ACC112 (cell line): ENCODE data around the gene ANKS1B.

Experiments used
- H2AFZ ChIP-seq: fragments of 200-600 bp; sonication (generic); one replicate; pipeline ENCODE4 v1.6.0; 2017; ENCODE audit warnings: antibody characterized with exemption, low read length; ENCODE audit not compliant: unreplicated experiment
- H3K27ac ChIP-seq: fragments of 200-600 bp; sonication (generic); 2 replicates; pipeline ENCODE4 v1.5.1; 2014; ENCODE audit warnings: low read depth, mild to moderate bottlenecking, antibody characterized with exemption, low read length, moderate library complexity
- H3K27me3 ChIP-seq: fragments of 200-600 bp; sonication (generic); 2 replicates; pipeline ENCODE4 v1.6.1; 2014; ENCODE audit warnings: mild to moderate bottlenecking, antibody characterized with exemption, low read length, moderate library complexity, mixed read lengths; ENCODE audit not compliant: insufficient read depth
- H3K36me3 ChIP-seq: fragments of 200-600 bp; sonication (generic); 2 replicates; pipeline ENCODE4 v1.6.1; 2016; ENCODE audit warnings: mild to moderate bottlenecking, antibody characterized with exemption, low read length, moderate library complexity, mixed read lengths; ENCODE audit not compliant: insufficient read depth
- H3K4me1 ChIP-seq: fragments of 200-600 bp; sonication (generic); one replicate; pipeline ENCODE4 v1.6.1; 2016; ENCODE audit warnings: low read length, mixed read lengths; ENCODE audit not compliant: insufficient read depth, unreplicated experiment, control insufficient read depth
- H3K4me3 ChIP-seq: fragments of 200-600 bp; sonication (generic); 2 replicates; pipeline ENCODE4 v1.5.1; 2014; ENCODE audit warnings: mild to moderate bottlenecking, low read depth, low read length
- H3K79me2 ChIP-seq: fragments of 200-600 bp; sonication (generic); one replicate; pipeline ENCODE4 v1.6.0; 2016; ENCODE audit warnings: low read length; ENCODE audit not compliant: control insufficient read depth, unreplicated experiment, insufficient read depth

Gene ANKS1B

DNA sequence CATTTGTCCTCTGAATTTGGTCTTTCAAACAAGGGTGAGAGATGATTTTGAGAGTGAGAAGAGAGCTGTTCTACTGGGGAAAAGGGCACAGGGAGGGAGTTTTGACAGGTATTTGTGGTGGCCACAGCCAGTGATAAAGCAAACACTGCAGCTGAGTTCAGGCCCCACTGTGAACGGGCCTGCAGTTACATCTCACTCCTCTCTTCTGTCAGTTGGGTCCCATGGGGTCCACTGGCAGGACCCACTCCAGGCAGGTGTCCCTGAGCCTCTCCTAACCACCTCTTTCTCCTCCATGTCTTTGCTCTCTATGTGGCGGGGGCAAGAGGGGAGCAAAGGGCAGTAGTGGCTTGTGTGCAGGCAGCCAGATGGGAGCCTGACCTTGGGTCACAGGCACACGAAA is 1044.8 kb downstream of the ANKS1B start:
- no peaks in the 10 kb centered on the region for H3K36me3 ChIP-seq
- no peaks in the 10 kb centered on the region for H3K79me2 ChIP-seq
- H2AFZ ChIP-seq: no peak overlapping the region
- no peak overlapping the region for H3K27ac ChIP-seq
- H3K27me3 ChIP-seq: peaks cover 6% of the 10 kb centered on the region; the same call in 1 of the 2 replicates
- no peaks in the 10 kb centered on the region for H3K4me1 ChIP-seq
- no peak overlapping the region for H3K4me3 ChIP-seq

DNA sequence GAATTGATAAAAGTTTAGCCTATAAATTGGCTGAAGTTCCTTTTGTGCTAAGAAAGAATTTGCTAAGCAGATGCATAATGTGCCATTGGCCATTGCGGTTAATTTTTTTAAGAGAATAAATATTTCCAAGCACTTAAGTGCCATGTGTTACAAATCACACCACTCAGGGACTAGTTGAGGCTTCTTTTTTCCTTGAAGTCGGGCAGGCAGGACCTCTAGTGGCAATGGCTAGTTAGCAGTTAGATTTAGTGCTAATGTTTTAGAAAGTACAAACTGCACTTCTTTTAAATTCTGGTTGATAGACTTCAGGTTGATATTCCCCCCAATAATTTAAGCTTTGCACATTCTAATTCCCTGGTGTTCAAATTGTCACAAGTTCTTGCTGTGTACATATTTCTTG is 1045.4 kb downstream of the ANKS1B start:
- no peaks in the 10 kb centered on the region for H3K4me1 ChIP-seq
- no peak overlapping the region for H2AFZ ChIP-seq
- no peaks in the 10 kb centered on the region for H3K36me3 ChIP-seq
- H3K27ac ChIP-seq: no peak overlapping the region
- no peaks in the 10 kb centered on the region for H3K79me2 ChIP-seq
- H3K27me3 ChIP-seq: peaks cover 6% of the 10 kb centered on the region; the same call in 1 of the 2 replicates
- H3K4me3 ChIP-seq: no peak overlapping the region

DNA sequence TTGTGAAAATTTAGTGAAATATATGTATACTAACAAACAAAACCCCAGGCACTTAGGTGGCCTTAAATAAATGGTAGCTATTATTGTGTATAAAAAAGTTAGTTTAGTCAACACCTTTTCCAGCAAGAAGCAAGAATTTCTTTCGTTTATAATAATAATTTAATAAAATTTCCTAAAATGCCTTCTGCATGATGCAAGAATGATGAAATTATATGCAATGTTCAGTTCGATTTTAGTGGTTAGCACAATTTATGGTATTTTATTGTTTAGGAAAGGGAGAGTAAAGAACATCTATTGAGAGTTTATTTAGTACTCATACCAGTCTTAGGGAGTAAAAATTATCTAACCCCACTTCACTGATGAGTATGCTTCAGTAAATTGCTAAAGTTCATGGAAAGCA is 1048.9 kb downstream of the ANKS1B start:
- no peak overlapping the region for H2AFZ ChIP-seq
- no peaks in the 10 kb centered on the region for H3K79me2 ChIP-seq
- no peaks in the 10 kb centered on the region for H3K36me3 ChIP-seq
- no peaks in the 10 kb centered on the region for H3K4me1 ChIP-seq
- 0 out of 2 replicates have a peak, but pooled peaks cover 2% of the 10 kb centered on the region for H3K27me3 ChIP-seq
- no peak overlapping the region for H3K4me3 ChIP-seq
- no peak overlapping the region for H3K27ac ChIP-seq

- Histone ChIP-seq H3K4me1 (no peaks in the 10 kb centered on the region), H3K27me3 (peaks cover 3% of the 10 kb centered on the region; the same call in 1 of the 2 replicates), H3K36me3 (no peaks in the 10 kb centered on the region), H3K27ac (no peak overlapping the region), H3K79me2 (no peaks in the 10 kb centered on the region), H3K4me3 (no peak overlapping the region), H2AFZ (no peak overlapping the region)
Measured at GRCh38 chr12:98922871-98923270, 1061.9 kb downstream of the ANKS1B start.

- H3K4me1 ChIP-seq: no peaks in the 10 kb centered on the region
- H3K27me3 ChIP-seq: peaks cover 6% of the 10 kb centered on the region; the same call in 1 of the 2 replicates
- no peak overlapping the region for H3K27ac ChIP-seq
Measured at GRCh38 chr12:98918176-98918863, 1066.4 kb downstream of the ANKS1B start.

GRCh38 chr12:98916106-98916505 is 1068.6 kb downstream of the ANKS1B start:
- Histone ChIP-seq H3K4me3 (no peak overlapping the region), H3K36me3 (no peaks in the 10 kb centered on the region), H3K27me3 (peaks cover 6% of the 10 kb centered on the region; the same call in 1 of the 2 replicates), H3K4me1 (no peaks in the 10 kb centered on the region), H3K27ac (no peak overlapping the region), H2AFZ (no peak overlapping the region), H3K79me2 (no peaks in the 10 kb centered on the region)

More at GRCh38 chr12:98918176-98918863, 1066.4 kb downstream of the ANKS1B start:
- H3K4me3 ChIP-seq: no peak overlapping the region
- H3K79me2 ChIP-seq: no peaks in the 10 kb centered on the region
- no peaks in the 10 kb centered on the region for H3K36me3 ChIP-seq
- H2AFZ ChIP-seq: no peak overlapping the region

DNA sequence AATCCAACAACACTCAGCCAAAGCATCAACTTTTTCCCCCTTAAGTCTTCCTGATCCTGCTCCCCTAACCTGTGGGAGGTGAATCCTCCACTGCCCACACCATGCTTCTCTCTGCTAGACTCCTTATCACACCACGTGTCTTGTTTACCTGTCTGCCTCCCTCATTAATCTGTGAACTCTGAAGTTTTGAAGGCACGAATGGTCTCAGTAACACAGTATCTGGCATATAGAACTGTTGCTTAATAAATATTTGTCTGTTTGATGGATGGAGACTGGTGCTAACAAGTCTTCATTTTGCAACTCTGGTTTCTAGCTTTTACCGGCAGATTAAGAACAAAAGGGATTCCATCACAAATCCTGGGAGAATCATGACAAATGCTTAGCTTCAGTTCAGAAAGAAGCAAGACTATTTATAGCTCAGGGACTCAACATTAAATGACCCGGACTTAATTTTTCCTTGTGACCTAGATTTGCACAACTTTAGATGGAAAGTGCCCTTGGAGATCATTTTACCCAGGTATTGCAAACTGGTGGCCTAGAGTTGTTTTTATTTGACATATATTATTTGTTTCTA is 1072.2 kb downstream of the ANKS1B start:
- no peak overlapping the region for H2AFZ ChIP-seq
- H3K36me3 ChIP-seq: no peaks in the 10 kb centered on the region
- H3K4me3 ChIP-seq: no peak overlapping the region
- no peaks in the 10 kb centered on the region for H3K79me2 ChIP-seq
- no peak overlapping the region for H3K27ac ChIP-seq
- H3K4me1 ChIP-seq: no peaks in the 10 kb centered on the region
- H3K27me3 ChIP-seq: 0 out of 2 replicates have a peak, but pooled peaks cover 6% of the 10 kb centered on the region

GRCh38 chr12:98911396-98911795 is 1073.3 kb downstream of the ANKS1B start:
- no peak overlapping the region for H3K27ac ChIP-seq

GRCh38 chr12:98909746-98910145 is 1075.0 kb downstream of the ANKS1B start:
- no peaks in the 10 kb centered on the region for H3K4me1 ChIP-seq
- no peak overlapping the region for H3K4me3 ChIP-seq
- H2AFZ ChIP-seq: no peak overlapping the region
- no peaks in the 10 kb centered on the region for H3K79me2 ChIP-seq
- no peaks in the 10 kb centered on the region for H3K27me3 ChIP-seq
- no peak overlapping the region for H3K27ac ChIP-seq
- no peaks in the 10 kb centered on the region for H3K36me3 ChIP-seq

More at GRCh38 chr12:98911396-98911795, 1073.3 kb downstream of the ANKS1B start:
- Histone ChIP-seq H3K4me3 (no peak overlapping the region), H3K36me3 (no peaks in the 10 kb centered on the region), H3K4me1 (no peaks in the 10 kb centered on the region), H3K27me3 (no peaks in the 10 kb centered on the region), H2AFZ (no peak overlapping the region), H3K79me2 (no peaks in the 10 kb centered on the region)

GRCh38 chr12:98908866-98909265 is 1075.9 kb downstream of the ANKS1B start:
- H3K27ac ChIP-seq: no peak overlapping the region
- no peaks in the 10 kb centered on the region for H3K4me1 ChIP-seq
- no peak overlapping the region for H3K4me3 ChIP-seq
- H3K79me2 ChIP-seq: no peaks in the 10 kb centered on the region
- no peak overlapping the region for H2AFZ ChIP-seq
- H3K36me3 ChIP-seq: no peaks in the 10 kb centered on the region
- no peaks in the 10 kb centered on the region for H3K27me3 ChIP-seq

DNA sequence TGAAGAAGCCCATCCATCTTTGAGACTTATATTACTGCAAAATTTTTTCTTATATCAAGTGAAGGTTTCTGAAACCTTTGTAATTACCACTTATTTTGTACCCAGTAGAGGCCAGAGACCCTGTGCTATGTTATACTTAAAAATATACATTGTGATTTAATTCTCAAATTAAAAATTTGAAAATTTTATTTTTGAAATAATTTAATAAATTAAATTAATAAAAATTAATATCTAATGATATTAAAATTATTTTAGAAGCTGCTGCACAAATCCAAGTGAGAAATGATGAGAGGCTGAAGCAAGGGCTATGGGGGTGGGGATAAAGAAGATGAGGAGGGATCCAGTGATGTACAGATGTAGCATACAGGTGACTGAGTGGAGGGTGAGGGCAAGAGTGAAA is 1080.9 kb downstream of the ANKS1B start:
- H2AFZ ChIP-seq: no peak overlapping the region
- peaks cover 5% of the 10 kb centered on the region; the same call in 1 of the 2 replicates for H3K27me3 ChIP-seq
- H3K79me2 ChIP-seq: no peaks in the 10 kb centered on the region
- no peaks in the 10 kb centered on the region for H3K4me1 ChIP-seq
- no peaks in the 10 kb centered on the region for H3K36me3 ChIP-seq
- no peak overlapping the region for H3K27ac ChIP-seq
- no peak overlapping the region for H3K4me3 ChIP-seq
